Smooth muscle cell (in vitro differentiated cells): ENCODE data around the gene ANGPTL4. TPM values are rescaled to one million over a fixed set of nuclear protein-coding genes. Genes with fewer than 3 reads are reported as not detected.
"Not testable (repeated sequence)": the region's sequence is repeated elsewhere in the genome, so short reads cannot be mapped to it uniquely, and the experiment has no call there.

Experiments
- DNase-seq: peaks from one replicate; lab custom pipeline; 2025; ENCODE audit not compliant: unreplicated experiment; lab: John Stamatoyannopoulos, UW
- H2AFZ ChIP-seq: fragments of 200-600 bp; sonication (generic); 2 replicates; pipeline ENCODE4 v1.6.0; 2016; ENCODE audit warnings: antibody characterized with exemption, low read depth, mild to moderate bottlenecking
- H3F3A ChIP-seq: fragments of 200-600 bp; sonication (generic); 2 replicates; pipeline ENCODE4 v1.6.0; 2017; ENCODE audit warnings: antibody characterized with exemption, low read depth
- H3K27ac ChIP-seq: fragments of 200-600 bp; sonication (generic); 2 replicates; pipeline ENCODE4 v1.5.1; 2016; ENCODE audit warnings: low read depth, mild to moderate bottlenecking
- H3K27me3 ChIP-seq: fragments of 200-600 bp; sonication (generic); 2 replicates; pipeline ENCODE4 v1.6.1; 2016; ENCODE audit warnings: low read depth, mild to moderate bottlenecking
- H3K36me3 ChIP-seq: fragments of 200-600 bp; sonication (generic); 2 replicates; pipeline ENCODE4 v1.5.1; 2016; ENCODE audit warnings: low read depth
- H3K4me1 ChIP-seq: fragments of 200-600 bp; sonication (generic); 2 replicates; pipeline ENCODE4 v1.5.1; 2016; ENCODE audit warnings: low read depth
- H3K4me2 ChIP-seq: fragments of 200-600 bp; sonication (generic); 2 replicates; pipeline ENCODE4 v1.6.0; 2016; ENCODE audit warnings: mild to moderate bottlenecking
- H3K4me3 ChIP-seq: fragments of 200-600 bp; sonication (generic); 2 replicates; pipeline ENCODE4 v1.5.1; 2016; ENCODE audit warnings: mild to moderate bottlenecking
- H3K79me2 ChIP-seq: fragments of 200-600 bp; sonication (generic); 2 replicates; pipeline ENCODE4 v1.6.0; 2016; ENCODE audit warnings: low read depth, mild to moderate bottlenecking
- H3K9ac ChIP-seq: fragments of 200-600 bp; sonication (generic); 2 replicates; pipeline ENCODE4 v1.6.0; 2016; ENCODE audit warnings: low read depth
- H3K9me3 ChIP-seq: fragments of 200-600 bp; sonication (generic); replicated peaks from 2 replicates; pipeline ENCODE4 v1.5.1; 2016; ENCODE audit warnings: low read depth
- H4K20me1 ChIP-seq: fragments of 200-600 bp; sonication (generic); 2 replicates; pipeline ENCODE4 v1.6.0; 2016; ENCODE audit warnings: low read depth
- WGBS: methylation state at CpG from one replicate; pipeline ENCODE4 v1.1.7; 2016; ENCODE audit warnings: low lambda C conversion rate; 5-methylcytosine and 5-hydroxymethylcytosine counted together
- polyA plus RNA-seq: library from polyadenylated mRNA; unstranded; fragments of >200 nt; fragmentation: Nextera tagmentation; extraction: Ambion mirVana; gene quantifications from 2 replicates; pipeline ENCODE4 v1.2.1, GENCODE V29; 2016
- total RNA-seq: library from RNA; depleted of rRNA; stranded (reverse); fragments of >200 nt; gene quantifications from 2 replicates; pipeline ENCODE4 v1.2.3, GENCODE V29; 2014
- TF ChIP-seq, protein P1 (sequence below): fragments of 200-600 bp; sonication (generic); IDR thresholded peaks from 2 replicates; pipeline ENCODE4 v1.5.1; 2017; ENCODE audit warnings: borderline replicate concordance, mild to moderate bottlenecking, antibody characterized with exemption; ENCODE audit not compliant: insufficient read depth, poor library complexity, severe bottlenecking

The ANGPTL4 gene, protein sequence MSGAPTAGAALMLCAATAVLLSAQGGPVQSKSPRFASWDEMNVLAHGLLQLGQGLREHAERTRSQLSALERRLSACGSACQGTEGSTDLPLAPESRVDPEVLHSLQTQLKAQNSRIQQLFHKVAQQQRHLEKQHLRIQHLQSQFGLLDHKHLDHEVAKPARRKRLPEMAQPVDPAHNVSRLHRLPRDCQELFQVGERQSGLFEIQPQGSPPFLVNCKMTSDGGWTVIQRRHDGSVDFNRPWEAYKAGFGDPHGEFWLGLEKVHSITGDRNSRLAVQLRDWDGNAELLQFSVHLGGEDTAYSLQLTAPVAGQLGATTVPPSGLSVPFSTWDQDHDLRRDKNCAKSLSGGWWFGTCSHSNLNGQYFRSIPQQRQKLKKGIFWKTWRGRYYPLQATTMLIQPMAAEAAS
- total RNA-seq (9.4 and 10.2 TPM in 2 replicates), polyA plus RNA-seq (18.7 and 23.9 TPM in 2 replicates)

DNA sequence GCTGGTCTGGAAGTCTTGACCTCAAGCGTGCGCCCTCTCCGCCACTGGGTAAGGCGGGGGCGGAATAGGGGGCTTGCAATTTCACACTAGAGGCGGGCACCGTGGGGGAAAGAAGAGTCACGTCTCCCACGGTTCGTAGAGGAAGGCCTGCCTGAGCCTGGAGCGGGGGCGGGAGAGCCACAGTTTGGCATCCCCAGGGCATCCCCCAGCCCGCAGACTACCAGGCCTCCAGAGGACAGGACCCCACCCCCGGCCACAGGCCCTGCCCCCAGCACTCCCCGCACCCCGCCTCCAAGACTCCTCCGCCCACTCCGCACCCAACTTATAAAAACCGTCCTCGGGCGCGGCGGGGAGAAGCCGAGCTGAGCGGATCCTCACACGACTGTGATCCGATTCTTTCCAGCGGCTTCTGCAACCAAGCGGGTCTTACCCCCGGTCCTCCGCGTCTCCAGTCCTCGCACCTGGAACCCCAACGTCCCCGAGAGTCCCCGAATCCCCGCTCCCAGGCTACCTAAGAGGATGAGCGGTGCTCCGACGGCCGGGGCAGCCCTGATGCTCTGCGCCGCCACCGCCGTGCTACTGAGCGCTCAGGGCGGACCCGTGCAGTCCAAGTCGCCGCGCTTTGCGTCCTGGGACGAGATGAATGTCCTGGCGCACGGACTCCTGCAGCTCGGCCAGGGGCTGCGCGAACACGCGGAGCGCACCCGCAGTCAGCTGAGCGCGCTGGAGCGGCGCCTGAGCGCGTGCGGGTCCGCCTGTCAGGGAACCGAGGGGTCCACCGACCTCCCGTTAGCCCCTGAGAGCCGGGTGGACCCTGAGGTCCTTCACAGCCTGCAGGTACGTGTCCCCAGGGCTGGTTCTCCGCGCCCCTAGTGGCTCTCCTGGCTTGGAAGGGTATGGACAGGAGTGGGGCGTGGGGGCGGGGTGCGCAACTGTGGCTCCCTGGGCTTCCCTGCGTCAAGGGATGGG is at the start of gene ANGPTL4:
Gene ANGPTL4, plus strand, starts transcription at position 353 of the 969 bp plus-strand sequence. Its CDS starts 167 bp downstream, at position 520.
- peak within 1 kb of the TSS; percentile 96 for H3K4me2 ChIP-seq
- peaks cover 17% of the 10 kb centered on the region for H3F3A ChIP-seq
- 2% methylated on average over 70 of the region's 81 CpGs for WGBS
- peak; percentile 75 for DNase-seq
- H3K79me2 ChIP-seq: no peaks in the 10 kb centered on the region
- H3K27ac ChIP-seq: peak within 1 kb of the TSS; percentile 83
- peak within 1 kb of the TSS; percentile 64 for H2AFZ ChIP-seq
- H3K27me3 ChIP-seq: no peaks in the 10 kb centered on the region
- no peaks in the 10 kb centered on the region for H3K36me3 ChIP-seq
- H3K9me3 ChIP-seq: no peaks in the 10 kb centered on the region
- peak within 1 kb of the TSS; percentile 66 for H3K9ac ChIP-seq
- TF ChIP-seq, protein P1, sequence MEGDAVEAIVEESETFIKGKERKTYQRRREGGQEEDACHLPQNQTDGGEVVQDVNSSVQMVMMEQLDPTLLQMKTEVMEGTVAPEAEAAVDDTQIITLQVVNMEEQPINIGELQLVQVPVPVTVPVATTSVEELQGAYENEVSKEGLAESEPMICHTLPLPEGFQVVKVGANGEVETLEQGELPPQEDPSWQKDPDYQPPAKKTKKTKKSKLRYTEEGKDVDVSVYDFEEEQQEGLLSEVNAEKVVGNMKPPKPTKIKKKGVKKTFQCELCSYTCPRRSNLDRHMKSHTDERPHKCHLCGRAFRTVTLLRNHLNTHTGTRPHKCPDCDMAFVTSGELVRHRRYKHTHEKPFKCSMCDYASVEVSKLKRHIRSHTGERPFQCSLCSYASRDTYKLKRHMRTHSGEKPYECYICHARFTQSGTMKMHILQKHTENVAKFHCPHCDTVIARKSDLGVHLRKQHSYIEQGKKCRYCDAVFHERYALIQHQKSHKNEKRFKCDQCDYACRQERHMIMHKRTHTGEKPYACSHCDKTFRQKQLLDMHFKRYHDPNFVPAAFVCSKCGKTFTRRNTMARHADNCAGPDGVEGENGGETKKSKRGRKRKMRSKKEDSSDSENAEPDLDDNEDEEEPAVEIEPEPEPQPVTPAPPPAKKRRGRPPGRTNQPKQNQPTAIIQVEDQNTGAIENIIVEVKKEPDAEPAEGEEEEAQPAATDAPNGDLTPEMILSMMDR: peak; percentile 16
- H4K20me1 ChIP-seq: peaks cover 9% of the 10 kb centered on the region
- H3K4me3 ChIP-seq: peak within 1 kb of the TSS; percentile 64
- H3K4me1 ChIP-seq: peaks cover 7% of the 10 kb centered on the region

DNA sequence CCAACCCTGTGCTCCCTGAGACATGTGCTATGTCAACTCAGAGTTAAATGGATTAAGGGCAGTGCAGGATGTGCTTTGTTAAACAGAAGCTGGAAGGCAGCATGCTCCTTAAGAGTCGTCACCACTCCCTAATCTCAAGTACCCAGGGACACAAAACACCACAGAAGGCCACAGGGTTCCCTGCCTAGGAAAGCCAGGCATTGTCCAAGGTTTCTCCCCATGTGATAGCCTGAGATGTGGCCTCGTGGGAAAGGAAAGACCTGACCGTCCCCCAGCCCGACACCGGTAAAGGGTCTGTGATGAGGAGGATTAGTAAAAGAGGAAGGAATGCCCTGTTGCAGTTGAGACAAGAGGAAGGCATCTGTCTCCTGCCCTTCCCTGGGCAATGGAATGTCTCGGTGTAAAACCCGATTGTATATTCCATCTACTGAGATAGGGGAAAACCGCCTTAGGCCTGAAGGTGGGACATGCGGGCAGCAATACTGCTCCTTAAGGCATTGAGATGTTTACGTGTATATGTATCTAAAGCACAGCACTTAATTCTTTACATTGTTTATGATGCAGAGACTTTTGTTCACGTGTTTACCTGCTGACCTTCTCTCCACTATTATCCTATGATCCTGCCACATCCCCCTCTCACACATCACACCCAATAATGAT is 48.8 kb upstream of the ANGPTL4 start:
- not testable (repeated sequence) for H3K27me3 ChIP-seq, H3K36me3 ChIP-seq, H3K4me1 ChIP-seq, H2AFZ ChIP-seq, H3K27ac ChIP-seq, H3K9me3 ChIP-seq, H3K9ac ChIP-seq, H3K4me2 ChIP-seq, H3F3A ChIP-seq, H4K20me1 ChIP-seq, DNase-seq, H3K4me3 ChIP-seq
- H3K79me2 ChIP-seq: peaks cover 13% of the 10 kb centered on the region
- WGBS: 91% methylated on average over 11 of the region's 11 CpGs

DNA sequence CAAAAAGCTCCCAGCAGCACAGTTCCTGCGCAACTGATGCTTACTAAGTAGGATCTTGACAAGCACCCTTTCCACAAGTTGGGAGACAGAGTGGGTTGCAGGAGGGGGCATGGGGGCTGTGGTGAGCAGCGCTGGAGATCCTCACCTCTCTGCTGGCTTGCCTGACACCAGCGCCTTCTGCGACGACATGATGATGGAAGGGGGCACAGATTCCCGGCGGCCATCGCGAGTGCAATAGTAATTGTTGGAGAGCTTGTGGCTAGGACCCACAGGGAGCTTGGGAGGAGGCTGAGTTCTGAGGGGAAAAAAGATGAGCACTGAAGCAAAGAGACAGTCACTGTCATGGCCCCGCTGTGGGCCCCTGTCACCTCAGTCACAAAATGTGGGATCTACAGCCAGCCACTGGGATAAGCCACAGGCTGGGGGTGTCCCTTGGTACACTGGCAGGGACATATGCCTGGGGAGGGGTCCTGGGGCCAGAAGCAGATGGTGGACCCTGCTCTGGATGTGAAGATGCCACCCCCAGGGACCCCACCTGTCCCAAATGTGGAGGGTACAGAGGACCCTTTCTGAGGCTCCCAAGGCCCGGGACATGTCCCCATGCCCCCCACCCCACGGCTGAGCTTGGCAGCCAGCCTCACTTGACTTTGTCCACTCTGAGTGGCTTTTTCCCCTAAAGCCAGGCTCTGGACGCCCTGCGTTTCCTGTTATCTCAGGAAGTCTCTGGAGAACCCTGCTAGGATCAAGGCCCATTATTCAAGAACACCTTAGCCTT is 47.4 kb upstream of the ANGPTL4 start:
- Histone ChIP-seq H3K27me3 (no peaks in the 10 kb centered on the region), H3K9ac (no peak overlapping the region), H3K79me2 (peaks cover 25% of the 10 kb centered on the region), H3K36me3 (no peaks in the 10 kb centered on the region), H3K27ac (no peak overlapping the region), H3F3A (no peaks in the 10 kb centered on the region), H3K4me2 (no peak overlapping the region), H3K4me1 (peaks cover 10% of the 10 kb centered on the region), H3K9me3 (no peaks in the 10 kb centered on the region), H2AFZ (no peak overlapping the region), H4K20me1 (no peaks in the 10 kb centered on the region), H3K4me3 (no peak overlapping the region)
- 86% methylated on average over 14 of the region's 14 CpGs for WGBS
- DNase-seq: no peak
- TF ChIP-seq, protein P1: no peak

DNA sequence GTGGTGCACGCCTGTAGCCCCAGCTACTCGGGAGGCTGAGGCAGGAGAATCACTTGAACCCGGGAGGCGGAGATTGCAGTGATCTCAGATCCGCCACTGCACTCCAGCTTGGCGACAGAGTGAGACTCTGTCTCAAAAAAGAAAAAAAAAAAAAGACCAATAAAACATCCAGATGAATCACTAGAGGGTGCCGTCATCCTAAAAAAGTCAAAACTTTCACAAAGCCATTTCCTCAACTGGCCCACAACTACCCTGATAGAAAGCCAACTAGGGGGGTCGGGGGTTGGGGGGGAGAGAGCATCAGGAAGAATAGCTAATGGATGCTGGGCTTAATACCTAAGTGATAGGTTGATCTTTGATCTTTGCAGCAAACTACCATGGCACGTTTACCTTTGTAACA is 45.1 kb upstream of the ANGPTL4 start:
- H3F3A ChIP-seq, DNase-seq, H3K4me3 ChIP-seq, H3K36me3 ChIP-seq, H3K27me3 ChIP-seq, H2AFZ ChIP-seq, H3K4me2 ChIP-seq, H3K9ac ChIP-seq, H3K27ac ChIP-seq, H3K9me3 ChIP-seq: not testable (repeated sequence)
- Histone ChIP-seq H3K79me2 (peaks cover 42% of the 10 kb centered on the region), H3K4me1 (peaks cover 20% of the 10 kb centered on the region), H4K20me1 (peaks cover 23% of the 10 kb centered on the region)
- 92% methylated on average over 9 of the region's 9 CpGs for WGBS
